Gastrocnemius medialis (tissue), 4 donors: ENCODE data around the gene FCF1. TPM values are rescaled to one million over a fixed set of nuclear protein-coding genes. Genes with fewer than 3 reads are reported as not detected.

Experiments used
- ATAC-seq, 2 donors: fragments of 150-250 bp; one replicate each; pipeline ENCODE4 v1.9.1; 2016
- DNase-seq, 2 donors: peaks; one replicate each; pipeline ENCODE4 v3.0.0-alpha.2; 2019
- H3K27ac ChIP-seq, 4 donors: fragments of 200-600 bp; sonication (generic); 1 replicate in 1 of 4; 2 replicates in 3 of 4; pipeline ENCODE4 v1.5.1; 2016 to 2018; ENCODE audit warnings: mild to moderate bottlenecking in 2 of 4, moderate library complexity in 1 of 4
- H3K27me3 ChIP-seq, 3 donors: fragments of 200-600 bp; sonication (generic) in 2 of 3; 1 replicate in 1 of 3; 2 replicates in 2 of 3; pipeline versions ENCODE4 v1.5.1 to v1.6.0; 2016 to 2019; ENCODE audit warnings: mild to moderate bottlenecking in 1 of 3, moderate library complexity in 1 of 3
- H3K36me3 ChIP-seq, 2 donors: fragments of 200-600 bp; sonication (generic) in 1 of 2; one replicate each; pipeline ENCODE4 v1.5.1; 2017 to 2018
- H3K4me1 ChIP-seq, 2 donors: fragments of 200-600 bp; sonication (generic) in 1 of 2; one replicate each; pipeline ENCODE4 v1.5.1; 2016 to 2017; ENCODE audit warnings: mild to moderate bottlenecking in 2 of 2
- H3K4me3 ChIP-seq, 4 donors: fragments of 200-600 bp; sonication (generic) in 3 of 4; 1 replicate in 1 of 4; 2 replicates in 3 of 4; pipeline ENCODE4 v1.5.1; 2016 to 2019; ENCODE audit warnings: mild to moderate bottlenecking in 2 of 4
- H3K9me3 ChIP-seq, 3 donors: fragments of 200-600 bp; sonication (generic) in 2 of 3; 1 replicate in 1 of 3; 2 replicates in 2 of 3; pipeline ENCODE4 v1.5.1; 2016 to 2019
- POLR2A ChIP-seq, 2 donors: fragments of 450-650 bp; IDR thresholded peaks; one replicate each; pipeline ENCODE4 v1.6.1; 2017; ENCODE audit warnings: antibody characterized with exemption in 2 of 2, mild to moderate bottlenecking in 2 of 2, moderate library complexity in 2 of 2
- in situ Hi-C, 4 donors: fragments of 200-750 bp; cut with MboI; loops; one replicate each; pipeline versions ENCODE4 v1.15.0 to v1.8.0; 2017; ENCODE audit warnings: low sequenced_read_pairs in 4 of 4
- intact Hi-C: fragments of 100-400 bp; cut with DNase I; formaldehyde crosslinking; loops from one replicate; pipeline ENCODE4 v1.15.1; 2023; ENCODE audit warnings: low total_unique reads
- total RNA-seq, 4 donors: library from RNA; depleted of rRNA; stranded (reverse); fragments of >200 nt; gene quantifications; one replicate each; pipeline versions ENCODE4 v1.1.0 to v1.2.3, GENCODE V29; 2016
- TF ChIP-seq, protein P1 (sequence below), 5 experiments: fragments of 450-650 bp in 3 of 5; fragments of 200-600 bp in 2 of 5; sonication (generic) in 2 of 5; IDR thresholded peaks in 4 of 5; conservative IDR thresholded peaks in 1 of 5; 1 replicate in 4 of 5; 2 replicates in 1 of 5; pipeline ENCODE4 v1.5.1; 2016 to 2019; ENCODE audit warnings: antibody characterized with exemption in 5 of 5, mild to moderate bottlenecking in 3 of 5, moderate library complexity in 3 of 5

The FCF1 gene
- total RNA-seq, 4 donors from 2014 or later: 15.1 to 22.9 (median 18.6) TPM

DNA sequence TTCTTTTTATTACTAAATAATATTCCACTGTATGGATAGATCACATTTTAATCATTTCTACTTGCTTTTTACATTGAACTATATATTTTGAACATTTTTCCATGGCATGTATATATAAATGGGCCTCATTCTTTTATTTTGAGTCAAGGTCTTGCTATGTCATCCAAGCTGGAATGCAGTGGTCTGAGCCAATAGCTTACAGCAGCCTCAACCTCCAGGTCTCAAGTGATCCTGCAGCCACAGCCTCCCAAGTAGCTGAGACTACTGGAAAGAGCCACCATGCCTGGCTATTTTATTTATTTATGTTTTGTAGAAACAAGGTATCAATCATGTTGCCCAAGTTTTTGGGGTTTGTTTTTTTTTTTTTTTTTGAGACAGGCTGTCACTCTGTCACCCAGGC, 7.6 kb downstream of the FCF1 start:
- DNase-seq (no peak), ATAC-seq (no peak)
- intact Hi-C loops: no loop called here
- peaks cover 0 to 63% of the 10 kb centered on the region in 2 donors for H3K36me3 ChIP-seq
- H3K4me3 ChIP-seq: no peak overlapping the region
- in situ Hi-C loops: no loop called here
- no peaks in the 10 kb centered on the region for H3K27me3 ChIP-seq
- TF ChIP-seq, protein P1, sequence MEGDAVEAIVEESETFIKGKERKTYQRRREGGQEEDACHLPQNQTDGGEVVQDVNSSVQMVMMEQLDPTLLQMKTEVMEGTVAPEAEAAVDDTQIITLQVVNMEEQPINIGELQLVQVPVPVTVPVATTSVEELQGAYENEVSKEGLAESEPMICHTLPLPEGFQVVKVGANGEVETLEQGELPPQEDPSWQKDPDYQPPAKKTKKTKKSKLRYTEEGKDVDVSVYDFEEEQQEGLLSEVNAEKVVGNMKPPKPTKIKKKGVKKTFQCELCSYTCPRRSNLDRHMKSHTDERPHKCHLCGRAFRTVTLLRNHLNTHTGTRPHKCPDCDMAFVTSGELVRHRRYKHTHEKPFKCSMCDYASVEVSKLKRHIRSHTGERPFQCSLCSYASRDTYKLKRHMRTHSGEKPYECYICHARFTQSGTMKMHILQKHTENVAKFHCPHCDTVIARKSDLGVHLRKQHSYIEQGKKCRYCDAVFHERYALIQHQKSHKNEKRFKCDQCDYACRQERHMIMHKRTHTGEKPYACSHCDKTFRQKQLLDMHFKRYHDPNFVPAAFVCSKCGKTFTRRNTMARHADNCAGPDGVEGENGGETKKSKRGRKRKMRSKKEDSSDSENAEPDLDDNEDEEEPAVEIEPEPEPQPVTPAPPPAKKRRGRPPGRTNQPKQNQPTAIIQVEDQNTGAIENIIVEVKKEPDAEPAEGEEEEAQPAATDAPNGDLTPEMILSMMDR (IDR thresholded peaks at IDR 0.05 in 4 of 5, conservative IDR thresholded peaks at IDR 0.05 in 1 of 5): no peak
- TF ChIP-seq POLR2A (IDR thresholded peaks at IDR 0.05): no peak
- no peaks in the 10 kb centered on the region for H3K4me1 ChIP-seq
- H3K27ac ChIP-seq: no peak overlapping the region
- no peaks in the 10 kb centered on the region for H3K9me3 ChIP-seq

DNA sequence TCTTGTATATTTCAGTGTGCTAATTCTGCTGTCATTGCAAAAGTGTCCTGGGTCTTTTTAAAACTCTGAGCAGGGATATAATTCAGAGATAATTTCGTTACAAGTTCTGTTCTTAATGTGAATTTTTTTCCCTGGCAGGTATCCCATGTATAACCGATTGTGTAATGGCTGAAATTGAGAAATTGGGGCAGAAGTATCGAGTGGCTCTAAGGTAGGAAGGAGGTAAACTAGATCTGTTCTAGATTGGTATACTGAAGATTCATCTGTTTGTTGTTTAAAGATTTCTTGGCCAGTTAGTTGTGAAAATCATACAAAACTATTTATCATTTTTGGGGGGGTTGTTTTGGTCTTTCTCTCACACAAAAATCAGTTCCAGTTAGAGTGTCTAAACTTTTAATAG, 10.2 kb downstream of the FCF1 start:
- Histone ChIP-seq H3K4me1 (no peaks in the 10 kb centered on the region), H3K27ac (peak overlapping the region in 1 of 4 donors; percentile 6), H3K27me3 (no peaks in the 10 kb centered on the region), H3K9me3 (no peaks in the 10 kb centered on the region), H3K36me3 (peaks cover 0 to 37% of the 10 kb centered on the region in 2 donors), H3K4me3 (no peak overlapping the region)
- no peak for TF ChIP-seq POLR2A (IDR thresholded peaks at IDR 0.05)
- TF ChIP-seq, protein P1 (IDR thresholded peaks at IDR 0.05 in 4 of 5, conservative IDR thresholded peaks at IDR 0.05 in 1 of 5): no peak
- ATAC-seq (no peak), DNase-seq (no peak)
- intact Hi-C loops: no loop called here
- in situ Hi-C loops: no loop called here

DNA sequence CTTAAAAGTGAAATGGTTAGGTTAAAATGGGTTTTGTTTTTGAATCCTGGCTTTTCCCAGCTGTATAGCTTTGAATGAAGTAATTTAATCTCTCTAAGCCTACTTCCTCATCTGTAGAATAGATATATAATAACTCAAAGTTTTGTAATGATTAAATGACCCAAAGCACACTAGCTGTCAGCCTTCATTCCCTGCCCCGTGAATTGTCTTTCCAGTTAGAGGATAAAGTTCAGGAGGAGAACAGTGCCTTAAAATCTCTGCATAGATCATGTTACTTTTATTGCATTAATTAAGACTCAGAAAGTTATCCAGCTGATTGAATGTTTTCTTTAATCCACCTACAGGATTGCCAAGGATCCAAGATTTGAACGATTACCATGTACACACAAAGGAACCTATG, 19.4 kb downstream of the FCF1 start:
- Histone ChIP-seq H3K27ac (no peak overlapping the region), H3K4me1 (no peaks in the 10 kb centered on the region), H3K27me3 (no peaks in the 10 kb centered on the region), H3K9me3 (no peaks in the 10 kb centered on the region), H3K4me3 (no peak overlapping the region), H3K36me3 (peaks cover 4 to 50% of the 10 kb centered on the region in 2 donors)
- TF ChIP-seq, protein P1 (IDR thresholded peaks at IDR 0.05 in 4 of 5, conservative IDR thresholded peaks at IDR 0.05 in 1 of 5): no peak
- TF ChIP-seq POLR2A (IDR thresholded peaks at IDR 0.05): no peak
- no peak for DNase-seq
- intact Hi-C loops: no loop called here
- ATAC-seq: no peak
- in situ Hi-C loops: no loop called here

DNA sequence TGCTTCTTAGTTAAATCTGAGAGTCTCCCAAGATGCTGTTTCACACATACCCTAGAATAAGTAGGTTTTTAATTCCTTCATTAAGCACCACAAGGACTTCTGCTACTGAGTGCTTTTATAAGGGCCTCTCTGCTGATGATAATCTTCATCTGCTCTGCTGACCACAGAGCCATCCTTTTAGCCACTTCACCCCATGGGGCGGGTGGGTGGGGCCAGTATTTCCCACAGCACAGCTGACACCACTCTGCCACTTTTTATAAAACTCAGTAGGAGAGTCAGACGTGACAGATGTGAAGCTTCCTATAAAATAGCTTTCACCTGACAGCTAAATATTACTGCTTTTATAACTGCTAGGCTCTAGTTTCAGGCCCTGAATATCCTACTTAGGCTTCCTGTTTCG, 20.3 kb downstream of the FCF1 start:
- Histone ChIP-seq H3K27me3 (no peaks in the 10 kb centered on the region), H3K4me1 (no peaks in the 10 kb centered on the region), H3K9me3 (no peaks in the 10 kb centered on the region), H3K27ac (no peak overlapping the region), H3K4me3 (no peak overlapping the region), H3K36me3 (peaks cover 4 to 56% of the 10 kb centered on the region in 2 donors)
- TF ChIP-seq, protein P1 (IDR thresholded peaks at IDR 0.05 in 4 of 5, conservative IDR thresholded peaks at IDR 0.05 in 1 of 5): no peak
- no peak for TF ChIP-seq POLR2A (IDR thresholded peaks at IDR 0.05)
- in situ Hi-C loops (no loop called here), intact Hi-C loops (no loop called here)
- no peak for ATAC-seq
- DNase-seq: no peak

DNA sequence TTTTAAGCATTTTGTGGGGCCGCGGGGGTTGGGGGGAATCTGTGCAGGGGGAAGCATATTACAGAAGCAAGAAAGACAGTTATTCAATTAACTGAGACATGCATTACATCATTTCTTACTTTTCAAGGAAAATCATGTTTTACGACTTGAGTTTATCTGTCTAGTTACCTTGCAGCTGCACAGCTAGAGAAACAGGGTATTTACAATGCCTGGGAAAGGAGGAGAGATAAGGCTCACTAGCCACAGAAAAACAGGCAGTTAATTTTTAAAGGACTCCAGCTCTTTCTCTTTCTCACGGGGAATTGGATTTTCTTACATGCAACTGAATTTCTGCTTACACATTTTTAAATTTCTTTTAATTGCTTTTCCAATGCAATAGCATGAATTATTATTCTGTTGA, 22.2 kb downstream of the FCF1 start:
- Histone ChIP-seq H3K9me3 (no peaks in the 10 kb centered on the region), H3K4me1 (no peaks in the 10 kb centered on the region), H3K4me3 (no peak overlapping the region), H3K27ac (no peak overlapping the region), H3K36me3 (peaks cover 4 to 65% of the 10 kb centered on the region in 2 donors), H3K27me3 (no peaks in the 10 kb centered on the region)
- intact Hi-C loops: no loop called here
- TF ChIP-seq, protein P1 (IDR thresholded peaks at IDR 0.05 in 4 of 5, conservative IDR thresholded peaks at IDR 0.05 in 1 of 5): no peak
- TF ChIP-seq POLR2A (IDR thresholded peaks at IDR 0.05): no peak
- ATAC-seq (no peak), DNase-seq (no peak)
- in situ Hi-C loops: no loop called here
